PC-9 (cell line): Measurements from ENCODE around the gene CDK5.

ENCODE experiments used
- EZH2 ChIP-seq: fragments of 200-600 bp; sonication (generic); IDR thresholded peaks from 2 replicates; pipeline ENCODE4 v1.8.0; 2017; ENCODE audit warnings: antibody characterized with exemption, low read depth
- TF ChIP-seq, protein P1 (sequence below): fragments of 200-600 bp; sonication (generic); conservative IDR thresholded peaks from 2 replicates; pipeline ENCODE4 v1.6.1; 2017; ENCODE audit warnings: mixed run types, antibody characterized with exemption, mild to moderate bottlenecking, moderate library complexity

DNA sequence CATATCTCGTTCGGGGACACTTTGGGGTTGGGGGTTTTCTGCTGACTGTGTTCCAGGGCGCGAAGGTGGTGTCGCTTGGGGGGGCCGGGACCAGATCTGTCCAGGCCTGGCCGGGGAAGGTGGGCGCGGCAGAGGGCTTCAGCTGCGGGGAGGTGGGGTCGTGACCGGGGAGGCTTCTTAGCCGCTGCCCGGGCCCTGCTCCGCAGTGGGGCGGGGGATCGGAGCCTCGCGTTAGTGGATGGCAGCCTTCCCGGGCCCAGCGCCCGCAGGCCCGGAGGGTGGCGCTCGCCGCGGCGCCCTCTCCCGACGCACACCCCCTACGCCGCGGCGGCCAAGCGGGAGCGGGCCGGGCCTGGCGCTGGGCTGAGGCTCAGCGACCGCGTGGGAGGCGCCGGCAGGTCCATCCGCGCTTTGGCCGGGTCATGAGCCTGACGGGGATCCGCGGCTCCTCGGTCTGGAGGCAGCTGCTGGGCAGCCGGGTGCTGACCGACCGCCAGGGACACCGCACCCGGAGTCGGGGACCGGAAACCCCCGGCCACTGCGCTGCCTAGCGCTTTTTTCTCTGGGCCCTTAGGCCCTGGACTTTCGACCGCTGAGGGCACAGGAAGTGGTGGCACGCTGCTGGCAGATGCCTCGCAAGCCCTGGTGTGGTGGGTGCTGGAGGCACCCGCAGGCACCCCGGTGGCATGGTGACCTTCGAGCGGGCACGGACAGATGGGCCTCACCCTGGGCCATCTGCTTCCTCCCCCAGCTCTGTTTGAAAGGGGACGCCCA, 29.7 kb upstream of the CDK5 start:
- TF ChIP-seq, protein P1, sequence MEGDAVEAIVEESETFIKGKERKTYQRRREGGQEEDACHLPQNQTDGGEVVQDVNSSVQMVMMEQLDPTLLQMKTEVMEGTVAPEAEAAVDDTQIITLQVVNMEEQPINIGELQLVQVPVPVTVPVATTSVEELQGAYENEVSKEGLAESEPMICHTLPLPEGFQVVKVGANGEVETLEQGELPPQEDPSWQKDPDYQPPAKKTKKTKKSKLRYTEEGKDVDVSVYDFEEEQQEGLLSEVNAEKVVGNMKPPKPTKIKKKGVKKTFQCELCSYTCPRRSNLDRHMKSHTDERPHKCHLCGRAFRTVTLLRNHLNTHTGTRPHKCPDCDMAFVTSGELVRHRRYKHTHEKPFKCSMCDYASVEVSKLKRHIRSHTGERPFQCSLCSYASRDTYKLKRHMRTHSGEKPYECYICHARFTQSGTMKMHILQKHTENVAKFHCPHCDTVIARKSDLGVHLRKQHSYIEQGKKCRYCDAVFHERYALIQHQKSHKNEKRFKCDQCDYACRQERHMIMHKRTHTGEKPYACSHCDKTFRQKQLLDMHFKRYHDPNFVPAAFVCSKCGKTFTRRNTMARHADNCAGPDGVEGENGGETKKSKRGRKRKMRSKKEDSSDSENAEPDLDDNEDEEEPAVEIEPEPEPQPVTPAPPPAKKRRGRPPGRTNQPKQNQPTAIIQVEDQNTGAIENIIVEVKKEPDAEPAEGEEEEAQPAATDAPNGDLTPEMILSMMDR, result 0 out of 2 replicates have a peak, but pooled peaks have one; percentile 22
- no peak for TF ChIP-seq EZH2
